ENCODE results near the gene OR2F1.

Gene OR2F1

GRCh38 chr7:143954544-143954943, at the start of gene OR2F1:
OR2F1 (plus strand) TSS chr7:143954844; CDS start chr7:143959971, 5,127 bp downstream.
- no peak for TF ChIP-seq CTCF (IDR thresholded peaks at IDR 0.05; ENCODE audit: low read depth, low read length, missing control alignments)

GRCh38 chr7:143905509-143905908, 49.1 kb upstream of the OR2F1 start:
- DNase-seq (ENCODE audit: low read depth), result no peak
- TF ChIP-seq CTCF (IDR thresholded peaks at IDR 0.05; ENCODE audit: low read depth, low read length, missing control alignments), result no peak

More at GRCh38 chr7:143954544-143954943, at the start of gene OR2F1:
- no peak within 1 kb of the TSS for H3K4me3 ChIP-seq (ENCODE audit: low read depth, low read length)
- no peak for DNase-seq (ENCODE audit: low read depth)

GRCh38 chr7:143906151-143906550, 48.5 kb upstream of the OR2F1 start:
- H3K4me3 ChIP-seq (ENCODE audit: low read depth, low read length), result no peak overlapping the region
- no peak for TF ChIP-seq CTCF (IDR thresholded peaks at IDR 0.05; ENCODE audit: low read depth, low read length, missing control alignments)
- DNase-seq (ENCODE audit: low read depth), result no peak

More at GRCh38 chr7:143905509-143905908, 49.1 kb upstream of the OR2F1 start:
- H3K4me3 ChIP-seq (ENCODE audit: low read depth, low read length), result no peak overlapping the region

- DNase-seq (ENCODE audit: low read depth), result no peak
- no peak for TF ChIP-seq CTCF (IDR thresholded peaks at IDR 0.05; ENCODE audit: low read depth, low read length, missing control alignments)
- H3K4me3 ChIP-seq (ENCODE audit: low read depth, low read length), result no peak overlapping the region
These were observed 47.7 kb upstream of the OR2F1 start for GRCh38 chr7:143906895-143907294.

GRCh38 chr7:143908120-143908519, 46.5 kb upstream of the OR2F1 start:
- no peak overlapping the region for H3K4me3 ChIP-seq (ENCODE audit: low read depth, low read length)
- no peak for TF ChIP-seq CTCF (IDR thresholded peaks at IDR 0.05; ENCODE audit: low read depth, low read length, missing control alignments)
- no peak for DNase-seq (ENCODE audit: low read depth)

GRCh38 chr7:143909863-143910262, 44.8 kb upstream of the OR2F1 start:
- no peak for TF ChIP-seq CTCF (IDR thresholded peaks at IDR 0.05; ENCODE audit: low read depth, low read length, missing control alignments)
- no peak for DNase-seq (ENCODE audit: low read depth)
- H3K4me3 ChIP-seq (ENCODE audit: low read depth, low read length), result no peak overlapping the region

GRCh38 chr7:143910473-143911248, 44.0 kb upstream of the OR2F1 start:
- no peak for DNase-seq (ENCODE audit: low read depth)
- no peak for TF ChIP-seq CTCF (IDR thresholded peaks at IDR 0.05; ENCODE audit: low read depth, low read length, missing control alignments)
- H3K4me3 ChIP-seq (ENCODE audit: low read depth, low read length), result no peak overlapping the region
